ENCODE measurements around the gene ACYP2.

- TF ChIP-seq, protein P1, sequence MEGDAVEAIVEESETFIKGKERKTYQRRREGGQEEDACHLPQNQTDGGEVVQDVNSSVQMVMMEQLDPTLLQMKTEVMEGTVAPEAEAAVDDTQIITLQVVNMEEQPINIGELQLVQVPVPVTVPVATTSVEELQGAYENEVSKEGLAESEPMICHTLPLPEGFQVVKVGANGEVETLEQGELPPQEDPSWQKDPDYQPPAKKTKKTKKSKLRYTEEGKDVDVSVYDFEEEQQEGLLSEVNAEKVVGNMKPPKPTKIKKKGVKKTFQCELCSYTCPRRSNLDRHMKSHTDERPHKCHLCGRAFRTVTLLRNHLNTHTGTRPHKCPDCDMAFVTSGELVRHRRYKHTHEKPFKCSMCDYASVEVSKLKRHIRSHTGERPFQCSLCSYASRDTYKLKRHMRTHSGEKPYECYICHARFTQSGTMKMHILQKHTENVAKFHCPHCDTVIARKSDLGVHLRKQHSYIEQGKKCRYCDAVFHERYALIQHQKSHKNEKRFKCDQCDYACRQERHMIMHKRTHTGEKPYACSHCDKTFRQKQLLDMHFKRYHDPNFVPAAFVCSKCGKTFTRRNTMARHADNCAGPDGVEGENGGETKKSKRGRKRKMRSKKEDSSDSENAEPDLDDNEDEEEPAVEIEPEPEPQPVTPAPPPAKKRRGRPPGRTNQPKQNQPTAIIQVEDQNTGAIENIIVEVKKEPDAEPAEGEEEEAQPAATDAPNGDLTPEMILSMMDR (IDR thresholded peaks at IDR 0.05) = no peak
- TF ChIP-seq POLR2A (IDR thresholded peaks at IDR 0.05) = no peak
Measured at GRCh38 chr2:54308782-54309181, 193.4 kb downstream of the ACYP2 start.
